WTC11 (cell line): ENCODE results near the gene PHLDA3.

Experiments used
- ATF3 ChIP-seq: sonication (generic); formaldehyde crosslinking; conservative IDR thresholded peaks from 2 replicates; pipeline ENCODE4 v1.8.1; 2022; ENCODE audit warnings: mild to moderate bottlenecking, missing genetic modification reagents
- CTCF ChIP-seq: fragments of 200-600 bp; IDR thresholded peaks from 2 replicates; pipeline ENCODE4 v1.8.0; 2022; ENCODE audit warnings: antibody characterized with exemption
- E2F1 ChIP-seq: sonication (generic); formaldehyde crosslinking; IDR thresholded peaks from 2 replicates; pipeline ENCODE4 v1.8.0; 2022; ENCODE audit warnings: mild to moderate bottlenecking, missing genetic modification reagents
- FOXK1 ChIP-seq: sonication (generic); formaldehyde crosslinking; IDR thresholded peaks from 2 replicates; pipeline ENCODE4 v1.8.0; 2022; ENCODE audit warnings: mild to moderate bottlenecking, moderate library complexity, missing genetic modification reagents
- IRF1 ChIP-seq: sonication (generic); formaldehyde crosslinking; IDR thresholded peaks from 2 replicates; pipeline ENCODE4 v1.8.0; 2023; ENCODE audit warnings: missing genetic modification reagents
- MAX ChIP-seq: sonication (generic); formaldehyde crosslinking; IDR thresholded peaks from 2 replicates; pipeline ENCODE4 v1.8.0; 2022; ENCODE audit warnings: mild to moderate bottlenecking, missing genetic modification reagents
- MXD4 ChIP-seq: fragments of 250-450 bp; sonication (Bioruptor Pico); IDR thresholded peaks from 2 replicates; pipeline ENCODE4 v1.8.0; 2021; ENCODE audit warnings: mild to moderate bottlenecking, moderate library complexity, borderline replicate concordance
- NFATC4 ChIP-seq: fragments of 250-450 bp; sonication (Bioruptor Pico); IDR thresholded peaks from 2 replicates; pipeline ENCODE4 v1.9.0; 2021; ENCODE audit warnings: mild to moderate bottlenecking
- NR1H2 ChIP-seq: sonication (generic); formaldehyde crosslinking; IDR thresholded peaks from 2 replicates; pipeline ENCODE4 v1.9.0; 2021; ENCODE audit warnings: mild to moderate bottlenecking, moderate library complexity, missing genetic modification reagents
- SMAD4 ChIP-seq: sonication (generic); formaldehyde crosslinking; IDR thresholded peaks from 2 replicates; pipeline ENCODE4 v1.8.0; 2022; ENCODE audit warnings: mild to moderate bottlenecking, missing genetic modification reagents
- TCF7 ChIP-seq: sonication (generic); formaldehyde crosslinking; IDR thresholded peaks from 2 replicates; pipeline ENCODE4 v1.8.0; 2022; ENCODE audit warnings: mild to moderate bottlenecking, low read depth, missing genetic modification reagents, moderate library complexity

- TF ChIP-seq CTCF (no peak), FOXK1 (CRISPR knock-in tag) (no peak), IRF1 (CRISPR knock-in tag) (no peak), NR1H2 (CRISPR knock-in tag) (no peak), ATF3 (CRISPR knock-in tag) (no peak), E2F1 (no peak), TCF7 (no peak), SMAD4 (no peak), MXD4 (CRISPR knock-in tag) (no peak), MAX (CRISPR knock-in tag) (no peak), NFATC4 (CRISPR knock-in tag) (no peak)
Observed at GRCh38 chr1:201423655-201424054, 45.3 kb downstream of the PHLDA3 start.
